Measurements from ENCODE around the gene GALNS. TPM values are rescaled to one million over a fixed set of nuclear protein-coding genes. Genes with fewer than 3 reads are reported as not detected.

Gene GALNS
- total and polyA plus RNA-seq, 2 of the 4 experiments (the other 2 are of a cell fraction), result 7.2 to 32.5 TPM

DNA sequence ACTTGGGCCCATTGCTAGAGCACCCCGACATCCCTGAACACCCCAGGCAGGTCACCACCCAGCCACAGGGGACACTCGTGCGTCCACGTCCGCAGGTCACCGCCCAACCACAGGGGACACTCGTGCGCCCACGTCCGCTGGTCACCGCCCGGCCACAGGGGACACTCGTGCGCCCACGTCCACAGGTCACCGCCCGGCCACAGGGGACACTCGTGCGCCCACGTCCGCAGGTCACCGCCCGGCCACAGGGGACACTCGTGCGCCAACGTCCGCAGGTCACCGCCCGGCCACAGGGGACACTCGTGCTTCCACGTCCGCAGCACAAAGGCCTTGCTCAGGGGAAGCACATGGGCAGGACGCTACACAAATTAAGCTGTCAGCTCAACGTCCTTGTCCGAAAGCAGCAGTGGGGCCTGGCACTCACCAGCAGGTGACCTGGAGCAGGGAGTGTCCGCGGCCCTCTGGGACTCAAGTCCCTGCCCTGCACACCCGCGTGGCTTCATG, 17.7 kb downstream of the GALNS start:
- dilution Hi-C loops (cut with HindIII; ENCODE audit: low sequenced_read_pairs, unreplicated experiment) (no loop called here), intact Hi-C loops (cut with micrococcal nuclease) (no loop called here), in situ Hi-C loops (cut with MboI; ENCODE audit: low sequenced_read_pairs) (no loop called here)
- no peak for TF ChIP-seq MAFK (IDR thresholded peaks at IDR 0.05; ENCODE audit: low read depth, low read length)
- TF ChIP-seq MAZ (IDR thresholded peaks at IDR 0.05; ENCODE audit: borderline replicate concordance, low read depth, low read length), result no peak
- no peak for TF ChIP-seq NFE2L2 (IDR thresholded peaks at IDR 0.05; ENCODE audit: low read depth, low read length)
- TF ChIP-seq, protein P1, sequence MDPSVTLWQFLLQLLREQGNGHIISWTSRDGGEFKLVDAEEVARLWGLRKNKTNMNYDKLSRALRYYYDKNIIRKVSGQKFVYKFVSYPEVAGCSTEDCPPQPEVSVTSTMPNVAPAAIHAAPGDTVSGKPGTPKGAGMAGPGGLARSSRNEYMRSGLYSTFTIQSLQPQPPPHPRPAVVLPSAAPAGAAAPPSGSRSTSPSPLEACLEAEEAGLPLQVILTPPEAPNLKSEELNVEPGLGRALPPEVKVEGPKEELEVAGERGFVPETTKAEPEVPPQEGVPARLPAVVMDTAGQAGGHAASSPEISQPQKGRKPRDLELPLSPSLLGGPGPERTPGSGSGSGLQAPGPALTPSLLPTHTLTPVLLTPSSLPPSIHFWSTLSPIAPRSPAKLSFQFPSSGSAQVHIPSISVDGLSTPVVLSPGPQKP (IDR thresholded peaks at IDR 0.05; ENCODE audit: borderline replicate concordance, low read depth, low read length), result no peak
- no peak for TF ChIP-seq POLR2A (IDR thresholded peaks at IDR 0.05; ENCODE audit: low read depth, low read length)
- H2BK15ac ChIP-seq (ENCODE audit: low read depth, low read length), result no peak overlapping the region
- no peak for ATAC-seq (ENCODE audit: low read depth)
- H3K14ac ChIP-seq (replicated peaks; ENCODE audit: low read depth, low read length), result no peak overlapping the region
- CTCF ChIA-PET, result no interaction called here
- no TSS peak for BruUV-seq (replicated peaks)
- H4K8ac ChIP-seq (ENCODE audit: low read depth in 2 of 2, low read length in 2 of 2), result no peak overlapping the region
- H3K4ac ChIP-seq (ENCODE audit: low read depth, low read length), result no peak overlapping the region
- no peak overlapping the region for H3K9ac ChIP-seq (ENCODE audit: low read depth, low read length)
- H4K91ac ChIP-seq (ENCODE audit: insufficient read depth, low read depth, low read length), result no peak overlapping the region
- no peak overlapping the region for H2AK5ac ChIP-seq (ENCODE audit: low read depth, low read length)
- H3K18ac ChIP-seq (ENCODE audit: low read depth, low read length), result no peak overlapping the region
- H3K9me3 ChIP-seq (ENCODE audit: control insufficient read depth, insufficient read depth, low read length), result no peaks in the 10 kb centered on the region
- no peak overlapping the region for H2AK9ac ChIP-seq (replicated peaks; ENCODE audit: low read depth, low read length, poor library complexity)
- H3K36me3 ChIP-seq (ENCODE audit: control insufficient read depth, insufficient read depth, low read length), result peaks cover 38% of the 10 kb centered on the region
- H3K4me1 ChIP-seq (ENCODE audit: control insufficient read depth, insufficient read depth, low read length), result no peaks in the 10 kb centered on the region
- no peak overlapping the region for H3K4me2 ChIP-seq (ENCODE audit: low read depth, low read length)
- no peak overlapping the region for H3K23ac ChIP-seq (ENCODE audit: low read depth, low read length)
- H4K20me1 ChIP-seq (ENCODE audit: insufficient read depth, low read length), result peaks cover 8% of the 10 kb centered on the region; the same call in 1 of the 2 replicates
- no peak overlapping the region for H4K5ac ChIP-seq (ENCODE audit: low read depth, low read length)
- no peak overlapping the region for H2BK120ac ChIP-seq (ENCODE audit: low read depth, low read length)
- no peak overlapping the region for H3K4me3 ChIP-seq (ENCODE audit: insufficient read depth, low read depth, low read length)
- H3K56ac ChIP-seq (ENCODE audit: extremely low read depth, insufficient read depth, low read length), result no peak overlapping the region
- H3K27me3 ChIP-seq (ENCODE audit: control insufficient read depth, insufficient read depth, low read length), result no peaks in the 10 kb centered on the region
- 91% methylated on average over 28 of the region's 39 CpGs; no CpG with 5 or more reads in 1 of the 2 experiments for WGBS, 2 experiments (ENCODE audit: extremely low coverage in 2 of 2, insufficient read length in 1 of 2)
- no peak overlapping the region for H2BK20ac ChIP-seq (ENCODE audit: low read depth, low read length)
- DNase-seq, result no peak
- no peak overlapping the region for H2BK5ac ChIP-seq (ENCODE audit: low read depth, low read length, poor library complexity, severe bottlenecking)
- POLR2A ChIA-PET (ENCODE audit: unreplicated experiment), result no interaction called here
- H3K9me1 ChIP-seq (ENCODE audit: insufficient read depth, low read length), result no peaks in the 10 kb centered on the region
- no peak overlapping the region for H2AFZ ChIP-seq (replicated peaks; ENCODE audit: low read length, poor library complexity)
- peaks cover 0 to 4% of the 10 kb centered on the region in 2 experiments; a peak in 1 of 4 replicates for H3K79me1 ChIP-seq (ENCODE audit: low read depth in 1 of 2, low read length in 2 of 2)
- no peak overlapping the region for H3K27ac ChIP-seq (ENCODE audit: insufficient read depth, low read length)

Data from IMR-90 (cell line).